Measurements from ENCODE around the gene TPK1.
A peak's percentile ranks its signal among the peaks of the same experiment; 100 is the strongest.

TPK1 gene

GRCh38 chr7:144835652-144836544 lies at the start of gene TPK1:
TPK1 (minus strand) TSS chr7:144836053; CDS start chr7:144835602, 451 bp downstream.
- Mint-ChIP-seq H3K4me1 (peaks cover 16% of the 10 kb centered on the region), H3K36me3 (peaks cover 9% of the 10 kb centered on the region)

GRCh38 chr7:144885478-144885877 lies 49.6 kb upstream of the TPK1 start:
- Mint-ChIP-seq H3K36me3 (no peaks in the 10 kb centered on the region), H3K9me3 (no peaks in the 10 kb centered on the region), H3K27me3 (no peaks in the 10 kb centered on the region), H3K27ac (no peak overlapping the region), H3K4me3 (no peak overlapping the region), H3K4me1 (no peaks in the 10 kb centered on the region)
- no peak for DNase-seq (ENCODE audit: low spot score in 2 of 2)
- ATAC-seq (ENCODE audit: low read depth) = no peak

More at GRCh38 chr7:144835652-144836544, at the start of gene TPK1:
- no peaks in the 10 kb centered on the region for H3K27me3 Mint-ChIP-seq
- H3K27ac Mint-ChIP-seq = peak within 1 kb of the TSS; percentile 96
- DNase-seq (ENCODE audit: low spot score in 2 of 2) (peak; percentile 89), ATAC-seq (ENCODE audit: low read depth) (peak; percentile 82)
- H3K4me3 Mint-ChIP-seq = peak within 1 kb of the TSS; percentile 100
- peaks cover 7% of the 10 kb centered on the region for H3K9me3 Mint-ChIP-seq

GRCh38 chr7:144884896-144885295 lies 49.0 kb upstream of the TPK1 start:
- Mint-ChIP-seq H3K36me3 (no peaks in the 10 kb centered on the region), H3K27ac (no peak overlapping the region), H3K4me1 (no peaks in the 10 kb centered on the region), H3K27me3 (no peaks in the 10 kb centered on the region), H3K4me3 (no peak overlapping the region), H3K9me3 (no peaks in the 10 kb centered on the region)
- DNase-seq (ENCODE audit: low spot score in 2 of 2) (no peak), ATAC-seq (ENCODE audit: low read depth) (no peak)

- H3K9me3 Mint-ChIP-seq = no peaks in the 10 kb centered on the region
Observed at GRCh38 chr7:144873316-144873845, 37.5 kb upstream of the TPK1 start.

GRCh38 chr7:144869082-144869481 lies 33.2 kb upstream of the TPK1 start:
- Mint-ChIP-seq H3K4me3 (no peak overlapping the region), H3K27ac (no peak overlapping the region), H3K27me3 (peaks cover 9% of the 10 kb centered on the region), H3K4me1 (no peaks in the 10 kb centered on the region), H3K36me3 (no peaks in the 10 kb centered on the region), H3K9me3 (peaks cover 3% of the 10 kb centered on the region)
- ATAC-seq (ENCODE audit: low read depth) = no peak
- DNase-seq (ENCODE audit: low spot score in 2 of 2) = no peak

More at GRCh38 chr7:144873316-144873845, 37.5 kb upstream of the TPK1 start:
- Mint-ChIP-seq H3K27ac (no peak overlapping the region), H3K36me3 (no peaks in the 10 kb centered on the region), H3K4me1 (no peaks in the 10 kb centered on the region), H3K27me3 (peaks cover 18% of the 10 kb centered on the region), H3K4me3 (no peak overlapping the region)
- no peak for DNase-seq (ENCODE audit: low spot score in 2 of 2)
- ATAC-seq (ENCODE audit: low read depth) = no peak

GRCh38 chr7:144866189-144866588 lies 30.3 kb upstream of the TPK1 start:
- Mint-ChIP-seq H3K9me3 (peaks cover 3% of the 10 kb centered on the region), H3K36me3 (no peaks in the 10 kb centered on the region), H3K27ac (no peak overlapping the region), H3K4me1 (no peaks in the 10 kb centered on the region), H3K27me3 (peaks cover 4% of the 10 kb centered on the region), H3K4me3 (no peak overlapping the region)
- ATAC-seq (ENCODE audit: low read depth) (no peak), DNase-seq (ENCODE audit: low spot score in 2 of 2) (no peak)

- Mint-ChIP-seq H3K36me3 (no peaks in the 10 kb centered on the region), H3K27me3 (peaks cover 4% of the 10 kb centered on the region), H3K27ac (no peak overlapping the region), H3K9me3 (peaks cover 3% of the 10 kb centered on the region), H3K4me1 (peaks cover 3% of the 10 kb centered on the region), H3K4me3 (no peak overlapping the region)
- DNase-seq (ENCODE audit: low spot score in 2 of 2) = no peak
- no peak for ATAC-seq (ENCODE audit: low read depth)
Observed at GRCh38 chr7:144863320-144863647, 27.4 kb upstream of the TPK1 start.

GRCh38 chr7:144862612-144863319 lies 26.9 kb upstream of the TPK1 start:
- Mint-ChIP-seq H3K9me3 (peaks cover 3% of the 10 kb centered on the region), H3K4me1 (peaks cover 3% of the 10 kb centered on the region), H3K36me3 (no peaks in the 10 kb centered on the region), H3K4me3 (no peak overlapping the region), H3K27ac (no peak overlapping the region), H3K27me3 (peaks cover 4% of the 10 kb centered on the region)
- DNase-seq (ENCODE audit: low spot score in 2 of 2) (no peak), ATAC-seq (ENCODE audit: low read depth) (no peak)

GRCh38 chr7:144859739-144860138 lies 23.9 kb upstream of the TPK1 start:
- peaks cover 5% of the 10 kb centered on the region for H3K4me1 Mint-ChIP-seq
- no peak for DNase-seq (ENCODE audit: low spot score in 2 of 2)
- H3K4me3 Mint-ChIP-seq = no peak overlapping the region
- no peak for ATAC-seq (ENCODE audit: low read depth)
- H3K9me3 Mint-ChIP-seq = no peaks in the 10 kb centered on the region
- H3K27me3 Mint-ChIP-seq = peaks cover 4% of the 10 kb centered on the region
- H3K27ac Mint-ChIP-seq = no peak overlapping the region
- H3K36me3 Mint-ChIP-seq = no peaks in the 10 kb centered on the region

- no peak overlapping the region for H3K27ac Mint-ChIP-seq
- no peak for ATAC-seq (ENCODE audit: low read depth)
- no peak for DNase-seq (ENCODE audit: low spot score in 2 of 2)
- peaks cover 5% of the 10 kb centered on the region for H3K4me1 Mint-ChIP-seq
- H3K36me3 Mint-ChIP-seq = no peaks in the 10 kb centered on the region
- no peak overlapping the region for H3K4me3 Mint-ChIP-seq
- H3K27me3 Mint-ChIP-seq = peaks cover 6% of the 10 kb centered on the region
- H3K9me3 Mint-ChIP-seq = no peaks in the 10 kb centered on the region
Observed at GRCh38 chr7:144857463-144857862, 21.6 kb upstream of the TPK1 start.

- DNase-seq (ENCODE audit: low spot score in 2 of 2) (no peak), ATAC-seq (ENCODE audit: low read depth) (no peak)
- H3K27me3 Mint-ChIP-seq = peaks cover 6% of the 10 kb centered on the region
- no peak overlapping the region for H3K4me3 Mint-ChIP-seq
- H3K36me3 Mint-ChIP-seq = peaks cover 4% of the 10 kb centered on the region
- peaks cover 4% of the 10 kb centered on the region for H3K4me1 Mint-ChIP-seq
- H3K9me3 Mint-ChIP-seq = peaks cover 2% of the 10 kb centered on the region
- no peak overlapping the region for H3K27ac Mint-ChIP-seq
Observed at GRCh38 chr7:144854839-144855424, 19.1 kb upstream of the TPK1 start.

- DNase-seq (ENCODE audit: low spot score in 2 of 2) (no peak), ATAC-seq (ENCODE audit: low read depth) (no peak)
- Mint-ChIP-seq H3K9me3 (peaks cover 2% of the 10 kb centered on the region), H3K4me3 (no peak overlapping the region), H3K36me3 (peaks cover 4% of the 10 kb centered on the region), H3K4me1 (peaks cover 2% of the 10 kb centered on the region), H3K27ac (no peak overlapping the region), H3K27me3 (peaks cover 6% of the 10 kb centered on the region)
Observed at GRCh38 chr7:144853542-144853941, 17.7 kb upstream of the TPK1 start.

- DNase-seq (ENCODE audit: low spot score in 2 of 2) (no peak), ATAC-seq (ENCODE audit: low read depth) (no peak)
- no peaks in the 10 kb centered on the region for H3K27me3 Mint-ChIP-seq
- peaks cover 11% of the 10 kb centered on the region for H3K36me3 Mint-ChIP-seq
- H3K9me3 Mint-ChIP-seq = peaks cover 8% of the 10 kb centered on the region
- H3K4me1 Mint-ChIP-seq = peaks cover 2% of the 10 kb centered on the region
- H3K27ac Mint-ChIP-seq = no peak overlapping the region
- H3K4me3 Mint-ChIP-seq = no peak overlapping the region
Observed at GRCh38 chr7:144848078-144848477, 12.2 kb upstream of the TPK1 start.

- H3K9me3 Mint-ChIP-seq = peaks cover 4% of the 10 kb centered on the region
- DNase-seq (ENCODE audit: low spot score in 2 of 2) (peak; percentile 38 to 40), ATAC-seq (ENCODE audit: low read depth) (peak; percentile 97)
- no peaks in the 10 kb centered on the region for H3K27me3 Mint-ChIP-seq
- peaks cover 13% of the 10 kb centered on the region for H3K4me1 Mint-ChIP-seq
- peaks cover 6% of the 10 kb centered on the region for H3K36me3 Mint-ChIP-seq
- H3K27ac Mint-ChIP-seq = peak overlapping the region; percentile 98
- H3K4me3 Mint-ChIP-seq = peak overlapping the region; percentile 79
Observed at GRCh38 chr7:144842377-144842851, 6.6 kb upstream of the TPK1 start.
